CMK (cell line): Measurements from ENCODE around the gene SCAF11.

Experiments
- DNase-seq: peaks from one replicate; pipeline ENCODE4 v3.0.0-alpha.2; 2010; ENCODE audit warnings: low read depth

SCAF11 gene

DNA sequence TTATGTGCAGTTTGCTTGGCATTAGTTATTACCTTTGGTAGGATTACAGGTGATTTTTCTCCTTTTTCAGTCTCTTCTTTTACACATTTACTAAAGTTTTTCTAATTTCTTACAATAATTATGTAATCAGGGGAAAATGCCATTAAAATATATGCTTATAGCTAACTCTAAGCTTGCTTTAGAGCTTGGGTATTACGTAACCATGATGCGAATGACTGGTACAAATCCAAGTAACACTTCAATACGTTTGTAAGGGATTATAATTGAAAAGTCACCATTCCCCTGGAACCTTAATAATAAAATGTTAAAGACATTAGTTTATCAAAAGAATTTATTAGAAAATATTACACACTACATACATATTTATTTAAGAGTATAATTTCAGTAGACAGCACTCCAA, 71.6 kb downstream of the SCAF11 start:
- no peak for DNase-seq

DNA sequence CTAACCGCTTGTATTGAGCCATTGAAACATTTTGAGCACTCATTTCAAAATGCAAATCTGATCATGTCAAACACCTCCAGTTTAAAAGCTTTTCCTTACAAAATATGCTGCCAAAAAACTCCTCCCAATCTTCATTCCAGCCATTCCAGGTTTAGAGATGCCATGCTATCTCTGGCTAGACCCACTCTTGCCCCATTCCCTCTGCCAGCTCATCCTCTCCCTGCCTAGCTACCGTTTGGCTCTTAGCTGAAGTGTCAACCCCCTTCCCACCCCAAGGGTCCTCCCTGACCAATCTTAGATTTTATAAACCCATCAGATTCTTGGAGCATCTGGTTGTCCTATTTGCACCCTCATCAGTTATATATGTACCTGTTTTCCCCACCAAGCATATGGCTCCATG, 75.0 kb downstream of the SCAF11 start:
- no peak for DNase-seq

DNA sequence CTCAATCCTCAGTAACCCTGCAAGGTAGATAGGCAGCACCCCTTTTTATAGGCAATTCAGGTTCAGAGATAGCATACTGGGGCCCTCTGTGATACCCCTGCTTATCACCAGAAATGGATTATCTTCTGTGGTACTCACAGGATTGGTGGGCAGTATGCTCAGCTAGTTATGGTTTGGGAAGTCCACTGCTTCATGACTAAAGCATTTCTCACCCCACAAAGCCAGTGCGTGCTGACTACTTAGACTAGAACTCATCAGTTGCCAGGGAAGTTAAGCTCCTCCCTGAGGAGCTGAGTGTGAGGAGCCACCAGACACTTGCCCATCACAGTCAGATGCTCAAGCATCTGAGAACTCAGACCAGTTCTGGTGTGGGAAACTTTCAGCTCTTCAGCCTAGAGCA, 76.3 kb downstream of the SCAF11 start:
- DNase-seq: no peak

DNA sequence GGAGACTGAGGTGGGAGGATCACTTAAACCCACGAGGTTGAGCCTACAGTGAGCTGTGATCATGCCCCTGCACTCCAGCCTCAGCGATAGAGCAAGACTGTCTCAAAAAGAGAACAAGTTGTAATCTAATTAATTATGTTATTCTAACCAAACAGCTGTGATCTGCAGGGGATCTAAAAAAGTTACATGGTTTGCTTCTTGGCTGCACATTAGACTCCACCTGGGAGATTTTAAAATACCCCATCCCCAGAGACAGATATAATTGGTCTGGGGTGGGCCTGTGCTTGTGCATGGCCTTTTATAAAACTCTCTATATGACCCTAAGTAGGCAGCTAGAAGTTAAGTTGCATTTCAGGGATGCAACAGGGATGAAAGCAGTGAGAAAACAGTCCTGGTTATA, 76.7 kb downstream of the SCAF11 start:
- no peak for DNase-seq

DNA sequence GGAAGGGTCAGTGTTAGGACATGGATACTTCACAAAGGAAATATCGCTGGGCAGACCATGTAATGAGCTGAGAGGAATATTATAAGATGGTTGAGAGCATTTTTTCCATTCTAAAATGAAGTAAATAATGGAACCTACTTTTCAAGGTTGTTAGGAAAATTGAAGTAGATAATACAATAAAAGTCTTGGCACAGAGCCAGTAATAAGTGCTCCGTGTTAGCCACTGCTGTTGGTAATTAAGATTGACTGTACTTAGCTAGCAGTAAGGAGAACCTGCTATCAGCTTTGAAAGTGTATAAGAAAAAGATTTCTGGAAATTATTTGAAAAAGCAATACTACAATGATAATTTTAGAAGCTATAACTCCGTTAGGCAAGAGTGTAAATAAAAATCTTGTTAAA, 77.6 kb downstream of the SCAF11 start:
- no peak for DNase-seq

DNA sequence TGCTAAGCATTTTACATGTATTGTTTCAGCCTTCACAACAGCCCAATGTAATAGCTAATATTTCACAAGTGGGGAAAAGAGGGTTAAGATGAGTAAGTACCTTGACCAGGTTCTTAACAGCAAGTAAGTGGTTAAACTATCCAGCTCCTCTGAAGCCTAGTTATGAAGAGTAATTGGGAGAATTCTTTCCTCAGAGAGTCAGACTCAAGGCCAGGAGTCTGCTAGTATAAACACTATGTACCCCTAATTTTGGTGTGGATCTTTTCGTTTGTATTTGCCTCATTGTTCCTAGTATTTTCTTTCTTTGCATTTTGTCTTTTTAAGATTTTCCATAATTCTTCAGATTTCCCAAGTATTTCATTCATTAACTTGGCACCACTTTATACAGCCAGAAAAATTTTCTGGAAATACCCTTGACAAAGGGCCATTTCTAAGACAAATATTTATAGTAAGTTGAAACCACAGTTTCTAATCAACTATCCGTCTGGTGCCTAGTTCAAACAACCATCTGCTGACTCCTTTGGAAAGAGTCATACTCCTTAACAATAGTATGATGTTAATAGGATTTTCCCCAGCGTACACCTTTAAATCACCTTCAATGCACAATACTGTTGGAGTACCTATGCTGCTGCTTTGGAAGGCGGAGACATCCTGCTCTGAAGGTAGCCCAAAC, 81.2 kb downstream of the SCAF11 start:
- DNase-seq: no peak

DNA sequence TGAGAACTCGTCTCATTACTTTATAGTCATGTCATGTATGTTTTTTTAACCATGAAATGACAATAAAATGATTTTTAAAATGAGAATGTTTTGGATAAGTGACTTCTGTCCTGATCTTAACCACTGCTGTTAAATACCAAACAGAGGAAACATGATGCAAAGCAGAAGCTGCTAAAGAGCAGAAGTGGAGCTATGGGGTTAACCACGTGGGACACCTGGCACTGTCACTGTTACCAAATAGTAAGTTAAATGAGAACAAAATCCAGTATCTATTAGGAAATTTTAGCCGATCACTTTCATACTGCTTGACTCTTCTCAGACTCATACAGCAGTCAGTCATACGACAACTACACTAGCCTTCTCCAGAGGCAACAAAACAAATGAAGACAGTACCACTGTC, 82.4 kb downstream of the SCAF11 start:
- no peak for DNase-seq

DNA sequence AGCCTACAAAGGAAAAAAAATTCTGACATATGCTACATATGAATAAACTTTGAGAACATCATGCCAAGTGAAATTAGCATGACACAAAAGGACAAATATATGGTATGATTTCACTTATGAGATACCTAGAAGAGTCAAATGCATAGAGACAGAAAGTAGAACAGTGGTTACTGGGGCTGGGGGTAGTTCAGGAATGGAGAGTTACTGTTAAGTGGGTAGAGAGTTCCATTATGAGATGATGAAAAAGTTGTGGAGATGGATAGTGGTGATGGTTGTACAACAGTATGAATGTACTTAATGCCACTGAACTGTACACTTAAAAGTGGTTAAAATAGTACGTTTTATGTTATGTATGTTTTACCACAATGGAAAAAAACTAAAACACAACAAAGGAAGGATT, 92.3 kb downstream of the SCAF11 start:
- no peak for DNase-seq

DNA sequence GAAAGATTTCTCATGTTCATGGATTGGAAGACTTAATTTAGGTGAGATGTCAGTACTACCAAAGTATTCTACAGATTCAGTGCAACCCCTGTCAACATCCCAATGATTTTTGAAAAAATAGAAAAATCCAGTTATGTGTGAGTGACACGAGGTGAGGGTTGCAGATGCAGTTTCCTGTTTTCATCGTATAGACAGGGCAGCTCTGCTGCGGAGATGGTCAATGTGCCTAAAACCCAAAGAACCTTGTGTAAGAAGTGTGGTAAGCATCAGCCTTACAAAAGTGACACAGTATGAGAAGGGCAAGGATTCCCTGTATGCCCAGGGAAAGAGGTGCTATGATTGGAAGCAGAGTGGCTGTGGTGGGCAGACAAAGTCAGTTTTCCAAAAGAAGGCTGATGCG, 94.4 kb downstream of the SCAF11 start:
- no peak for DNase-seq

DNA sequence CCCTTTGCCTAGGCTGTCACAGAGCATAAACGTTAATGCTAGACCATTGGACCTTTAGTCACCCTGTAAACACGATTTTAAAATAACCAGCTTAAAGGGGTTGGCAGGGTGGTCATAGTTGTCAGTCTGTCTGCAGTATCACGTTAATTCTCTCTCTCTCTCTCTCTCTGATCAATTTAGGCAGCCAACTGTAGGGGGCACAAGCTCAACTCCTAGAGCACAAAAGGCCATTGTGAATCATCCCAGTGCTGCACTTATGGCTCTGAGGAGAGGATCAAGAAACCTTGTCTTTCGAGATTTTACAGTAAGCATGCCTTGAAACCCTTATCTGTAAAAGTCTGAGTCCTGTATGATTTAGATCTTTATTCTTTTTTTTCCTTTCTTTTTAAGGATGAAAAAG, 97.1 kb downstream of the SCAF11 start:
- no peak for DNase-seq

DNA sequence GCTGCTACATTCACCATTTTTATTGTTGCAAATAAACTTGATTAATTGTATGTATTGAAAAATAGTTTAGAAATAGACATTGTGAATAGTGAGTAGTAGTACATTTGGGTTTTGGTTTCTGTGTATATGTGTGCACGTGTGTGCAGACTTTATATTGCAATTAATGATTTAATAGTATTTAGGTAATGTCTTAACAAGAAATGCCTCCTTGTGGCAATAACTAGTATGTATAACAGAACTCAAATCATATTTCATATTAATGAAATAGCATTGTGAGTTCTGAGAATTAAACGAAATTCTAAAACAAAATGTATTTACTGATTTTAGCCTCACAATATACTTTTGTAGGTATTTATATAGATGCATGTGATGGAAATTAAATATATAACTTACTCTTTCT, 100.1 kb downstream of the SCAF11 start:
- no peak for DNase-seq

DNA sequence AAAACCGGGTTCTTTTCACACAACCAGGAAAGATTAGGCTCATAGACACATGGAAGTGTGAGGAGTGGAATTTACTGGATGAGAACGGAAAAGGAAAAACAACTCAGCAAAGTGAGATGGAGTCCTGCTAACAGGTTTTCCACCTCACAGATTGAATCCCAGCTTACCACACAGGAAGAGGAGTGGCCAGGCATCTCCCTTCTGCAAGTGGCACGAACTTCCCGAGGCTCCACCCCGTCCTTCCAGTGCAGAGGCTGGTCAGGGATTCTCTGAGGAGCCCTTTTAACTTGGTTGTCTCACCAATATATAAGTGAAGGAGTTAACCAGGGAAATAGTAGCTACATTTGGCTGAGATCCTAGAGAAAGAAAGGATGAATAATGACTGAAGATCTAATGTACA, 102.8 kb downstream of the SCAF11 start:
- DNase-seq: no peak

DNA sequence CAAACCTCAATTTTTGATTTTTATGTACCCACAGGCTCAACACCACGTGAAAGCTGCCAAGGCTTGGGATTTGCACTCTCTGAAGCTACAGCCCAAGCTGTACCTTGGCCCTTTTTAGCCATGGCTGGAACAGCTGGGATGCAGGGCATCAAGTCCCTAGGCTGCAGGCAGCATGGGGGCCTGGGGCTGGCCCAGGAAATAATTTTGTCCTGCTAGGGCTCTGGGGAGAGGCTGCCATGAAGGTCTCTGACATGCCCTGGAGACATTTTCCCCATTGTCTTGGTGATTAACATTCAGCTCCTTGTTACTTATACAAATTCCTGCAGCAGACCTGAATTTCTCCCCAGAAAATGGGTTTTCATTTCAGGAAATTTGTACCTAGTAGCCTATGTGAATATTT, 103.7 kb downstream of the SCAF11 start:
- DNase-seq: no peak

DNA sequence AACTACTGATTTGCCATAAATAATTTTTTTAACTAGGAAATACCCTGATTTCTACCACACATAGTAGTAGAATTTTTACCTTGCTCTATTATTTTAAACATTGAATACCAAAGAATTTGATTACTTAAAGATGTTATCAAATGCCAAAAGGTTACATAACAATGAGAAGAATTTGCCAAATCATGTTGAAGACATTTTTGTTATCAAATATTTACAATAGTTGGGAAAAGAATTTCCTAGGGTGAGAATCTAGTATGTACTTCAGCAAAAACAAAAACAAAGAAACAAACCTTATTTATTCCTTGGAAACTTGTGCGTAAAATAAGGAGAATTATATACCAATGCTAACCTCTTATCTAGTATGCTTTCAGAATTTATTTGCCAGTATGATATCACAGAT, 107.2 kb downstream of the SCAF11 start:
- no peak for DNase-seq

DNA sequence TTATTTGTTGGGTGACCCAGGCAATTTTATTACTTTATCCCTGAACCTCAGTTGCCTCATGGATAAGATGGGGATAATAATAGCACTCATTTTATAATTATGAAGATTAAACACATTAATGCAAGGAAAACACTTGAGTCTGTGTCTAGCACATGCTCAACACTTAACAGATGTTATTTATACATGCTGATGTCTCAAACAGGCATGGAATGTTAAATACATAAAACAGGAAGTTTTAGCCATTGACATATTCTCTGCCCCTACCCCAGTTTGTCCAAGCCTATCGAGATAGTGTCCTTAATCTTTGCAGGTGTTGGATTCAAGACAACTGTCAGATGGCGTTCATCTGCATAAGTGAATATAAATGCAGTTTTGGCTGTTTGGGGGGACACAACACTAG, 109.8 kb downstream of the SCAF11 start:
- no peak for DNase-seq

DNA sequence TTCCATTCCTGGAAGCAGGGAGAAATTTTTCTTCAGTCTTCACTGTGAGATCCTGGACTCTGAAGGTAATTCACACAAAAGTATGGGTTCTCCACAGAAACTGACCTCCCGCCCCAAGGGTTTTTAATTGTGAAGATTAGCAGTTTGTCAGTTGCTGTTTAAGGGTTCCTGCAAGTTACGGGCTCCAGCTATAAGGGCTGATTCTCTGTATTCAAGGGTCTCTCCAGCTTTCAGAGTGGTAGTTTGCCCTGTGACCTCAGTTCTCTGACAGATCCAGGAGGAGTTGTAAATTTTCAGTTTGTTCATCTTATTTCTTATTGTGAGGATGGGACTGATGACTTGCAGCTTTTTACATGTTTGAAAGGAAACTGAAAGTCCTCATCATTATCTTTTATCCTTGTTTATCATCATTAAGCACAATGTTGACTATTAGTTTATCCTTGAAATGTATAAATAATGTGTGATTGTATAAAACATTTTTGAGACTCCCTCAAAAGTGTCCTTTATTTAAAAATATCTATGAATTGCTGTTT, 110.9 kb downstream of the SCAF11 start:
- no peak for DNase-seq

DNA sequence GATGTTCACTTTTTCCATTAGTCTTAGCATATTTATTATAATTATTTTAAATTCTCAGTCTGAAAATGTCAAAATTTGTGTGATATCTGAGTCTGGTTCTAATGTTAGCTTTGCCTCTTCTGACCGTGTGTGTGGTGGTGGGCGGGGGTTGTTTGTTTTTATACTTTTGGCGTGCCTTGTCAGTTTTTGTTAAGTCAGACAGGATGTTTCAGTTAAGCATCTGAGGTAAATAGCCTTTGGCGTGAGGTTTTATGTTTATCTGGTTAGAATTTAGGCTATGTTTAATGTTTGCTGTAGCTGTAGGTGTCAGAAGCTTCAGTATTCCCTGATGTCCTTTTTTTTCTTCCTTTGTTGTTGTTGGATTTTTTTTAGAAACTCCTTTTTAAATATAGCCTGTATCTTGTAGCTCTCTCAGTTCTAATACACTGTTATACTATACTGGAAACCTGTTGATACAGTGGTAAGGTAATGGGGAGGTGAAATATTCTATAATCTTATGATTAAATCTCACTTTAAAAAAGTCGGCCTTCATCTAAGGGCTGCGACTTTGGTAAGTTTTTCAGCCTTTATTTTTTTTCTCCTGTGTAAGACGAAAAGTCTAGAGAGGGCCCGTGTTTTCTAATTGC, 111.6 kb downstream of the SCAF11 start:
- no peak for DNase-seq

DNA sequence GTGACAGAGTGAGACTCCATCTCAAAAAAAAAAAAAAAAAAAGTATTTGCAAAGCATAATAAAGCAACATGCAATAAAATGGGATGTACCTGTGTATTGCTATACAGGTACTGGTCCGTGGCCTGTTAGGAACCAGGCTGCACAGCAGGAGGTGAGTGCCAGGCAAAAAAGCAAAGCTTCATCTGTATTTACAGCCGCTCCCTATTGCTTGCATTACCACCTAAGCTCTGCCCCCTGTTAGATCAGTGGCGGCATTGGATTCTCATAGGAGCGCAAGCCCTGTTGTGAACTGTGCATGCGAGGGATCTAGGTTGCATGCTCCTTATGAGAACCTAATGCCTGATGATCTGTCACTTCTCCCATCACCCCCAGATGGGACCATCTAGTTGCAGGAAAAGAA, 113.3 kb downstream of the SCAF11 start:
- no peak for DNase-seq

DNA sequence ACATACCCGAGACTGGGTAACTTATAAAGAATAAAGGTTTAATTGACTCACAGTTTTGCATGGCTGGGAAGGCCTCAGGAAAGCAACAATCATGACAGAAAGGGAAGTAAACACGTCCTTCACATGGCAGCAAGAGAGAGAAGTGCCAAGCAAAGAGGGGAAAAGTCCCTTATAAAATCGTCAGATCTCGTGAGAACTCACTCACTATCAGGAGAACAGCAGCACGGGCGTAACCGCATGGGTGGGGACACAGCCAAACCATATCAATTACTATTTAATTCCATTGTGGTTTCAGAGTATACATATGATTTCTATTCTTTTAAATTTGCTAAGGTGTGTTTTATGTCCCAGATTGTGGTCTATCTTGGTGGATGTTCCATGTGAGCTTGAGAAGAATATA, 117.9 kb downstream of the SCAF11 start:
- DNase-seq: no peak
